Measurements from ENCODE around the gene RSU1. TPM values are rescaled to one million over a fixed set of nuclear protein-coding genes. Genes with fewer than 3 reads are reported as not detected.

Gene RSU1
- total RNA-seq, 1 donor from 2014 or later, result 39.2 TPM

- no peak for DNase-seq
- Histone ChIP-seq H3K36me3 (peaks cover 6% of the 10 kb centered on the region), H3K27me3 (ENCODE audit: low read depth) (no peaks in the 10 kb centered on the region), H3K9me3 (replicated peaks) (no peaks in the 10 kb centered on the region), H3K27ac (replicated peaks) (no peak overlapping the region), H3K4me1 (no peaks in the 10 kb centered on the region), H3K4me3 (no peak overlapping the region)
- intact Hi-C loops (cut with micrococcal nuclease), result no loop called here
- no peak for TF ChIP-seq CTCF (IDR thresholded peaks at IDR 0.05; ENCODE audit: borderline replicate concordance)
These were observed 230.7 kb downstream of the RSU1 start for GRCh38 chr10:16586358-16587138.

GRCh38 chr10:16585103-16585502 lies 232.1 kb downstream of the RSU1 start:
- Histone ChIP-seq H3K27me3 (ENCODE audit: low read depth) (no peaks in the 10 kb centered on the region), H3K4me1 (no peaks in the 10 kb centered on the region), H3K36me3 (no peaks in the 10 kb centered on the region), H3K27ac (replicated peaks) (no peak overlapping the region), H3K4me3 (no peak overlapping the region), H3K9me3 (replicated peaks) (no peaks in the 10 kb centered on the region)
- intact Hi-C loops (cut with micrococcal nuclease), result no loop called here
- TF ChIP-seq CTCF (IDR thresholded peaks at IDR 0.05; ENCODE audit: borderline replicate concordance), result no peak
- peak; percentile 20 for DNase-seq

- no peak for TF ChIP-seq CTCF (IDR thresholded peaks at IDR 0.05; ENCODE audit: borderline replicate concordance)
- H3K4me3 ChIP-seq, result peak overlapping the region; percentile 35
- H3K27me3 ChIP-seq (ENCODE audit: low read depth), result no peaks in the 10 kb centered on the region
- H3K27ac ChIP-seq (replicated peaks), result peak overlapping the region; percentile 28
- peak; percentile 37 for DNase-seq
- H3K36me3 ChIP-seq, result no peaks in the 10 kb centered on the region
- no peaks in the 10 kb centered on the region for H3K9me3 ChIP-seq (replicated peaks)
- intact Hi-C loops (cut with micrococcal nuclease), result no loop called here
- no peaks in the 10 kb centered on the region for H3K4me1 ChIP-seq
These were observed 233.8 kb downstream of the RSU1 start for GRCh38 chr10:16583382-16583781.

- no peaks in the 10 kb centered on the region for H3K27me3 ChIP-seq (ENCODE audit: low read depth)
- no peak overlapping the region for H3K27ac ChIP-seq (replicated peaks)
- no peak for TF ChIP-seq CTCF (IDR thresholded peaks at IDR 0.05; ENCODE audit: borderline replicate concordance)
- no peak overlapping the region for H3K4me3 ChIP-seq
- no peaks in the 10 kb centered on the region for H3K36me3 ChIP-seq
- DNase-seq, result no peak
- peaks cover 8% of the 10 kb centered on the region for H3K9me3 ChIP-seq (replicated peaks)
- intact Hi-C loops (cut with micrococcal nuclease), result no loop called here
- H3K4me1 ChIP-seq, result no peaks in the 10 kb centered on the region
These were observed 236.0 kb downstream of the RSU1 start for GRCh38 chr10:16581202-16581601.

GRCh38 chr10:16570731-16571130 lies 246.5 kb downstream of the RSU1 start:
- TF ChIP-seq CTCF (IDR thresholded peaks at IDR 0.05; ENCODE audit: borderline replicate concordance), result no peak
- no peaks in the 10 kb centered on the region for H3K27me3 ChIP-seq (ENCODE audit: low read depth)
- intact Hi-C loops (cut with micrococcal nuclease), result no loop called here
- peaks cover 4% of the 10 kb centered on the region for H3K9me3 ChIP-seq (replicated peaks)
- H3K4me3 ChIP-seq, result no peak overlapping the region
- no peak for DNase-seq
- H3K27ac ChIP-seq (replicated peaks), result no peak overlapping the region
- H3K36me3 ChIP-seq, result no peaks in the 10 kb centered on the region
- H3K4me1 ChIP-seq, result peaks cover 3% of the 10 kb centered on the region
